SK-N-MC (cell line): ENCODE measurements around the gene UBTD1.

Experiments used
- EZH2 ChIP-seq: fragments of 200-600 bp; sonication (generic); IDR thresholded peaks from one replicate; pipeline ENCODE4 v1.6.1; 2017; ENCODE audit warnings: antibody characterized with exemption
- FOXP2 ChIP-seq: optimal IDR thresholded peaks from 2 replicates; pipeline ENCODE3; 2011; ENCODE audit warnings: mild to moderate bottlenecking, moderate library complexity; ENCODE audit not compliant: insufficient read depth; ENCODE audit errors: extremely low read length, control extremely low read depth
- POLR2AphosphoS5 ChIP-seq: IDR thresholded peaks from 2 replicates; pipeline ENCODE4 v1.6.1; 2012; ENCODE audit warnings: mild to moderate bottlenecking, low read depth, low read length, borderline replicate concordance

- TF ChIP-seq EZH2: no peak
- no peak for TF ChIP-seq POLR2AphosphoS5
- TF ChIP-seq FOXP2: no peak
These were observed 47.9 kb upstream of the UBTD1 start for GRCh38 chr10:97450828-97451227.
